ENCODE results near the gene LRTM2.

DNA sequence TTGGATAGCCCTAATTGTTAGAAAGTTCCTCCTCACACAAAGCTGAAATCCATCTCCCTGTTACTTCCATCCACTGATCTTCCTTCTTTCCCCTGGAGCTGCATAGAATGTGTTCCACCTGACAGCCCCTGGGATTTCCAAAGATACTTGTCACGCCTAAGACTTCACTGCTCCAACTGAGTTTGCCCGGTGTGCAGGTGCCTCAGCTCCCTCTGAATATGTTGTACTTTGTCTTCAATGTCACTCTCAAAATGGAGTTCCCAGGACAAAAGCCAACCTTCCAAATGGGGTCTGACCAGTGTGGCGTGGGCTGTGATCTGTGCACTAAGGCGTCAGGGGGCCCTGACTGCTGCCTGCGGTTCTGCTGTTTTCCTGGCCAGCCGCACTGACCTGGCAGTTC, 55.2 kb downstream of the LRTM2 start:
- TF ChIP-seq, protein P1, sequence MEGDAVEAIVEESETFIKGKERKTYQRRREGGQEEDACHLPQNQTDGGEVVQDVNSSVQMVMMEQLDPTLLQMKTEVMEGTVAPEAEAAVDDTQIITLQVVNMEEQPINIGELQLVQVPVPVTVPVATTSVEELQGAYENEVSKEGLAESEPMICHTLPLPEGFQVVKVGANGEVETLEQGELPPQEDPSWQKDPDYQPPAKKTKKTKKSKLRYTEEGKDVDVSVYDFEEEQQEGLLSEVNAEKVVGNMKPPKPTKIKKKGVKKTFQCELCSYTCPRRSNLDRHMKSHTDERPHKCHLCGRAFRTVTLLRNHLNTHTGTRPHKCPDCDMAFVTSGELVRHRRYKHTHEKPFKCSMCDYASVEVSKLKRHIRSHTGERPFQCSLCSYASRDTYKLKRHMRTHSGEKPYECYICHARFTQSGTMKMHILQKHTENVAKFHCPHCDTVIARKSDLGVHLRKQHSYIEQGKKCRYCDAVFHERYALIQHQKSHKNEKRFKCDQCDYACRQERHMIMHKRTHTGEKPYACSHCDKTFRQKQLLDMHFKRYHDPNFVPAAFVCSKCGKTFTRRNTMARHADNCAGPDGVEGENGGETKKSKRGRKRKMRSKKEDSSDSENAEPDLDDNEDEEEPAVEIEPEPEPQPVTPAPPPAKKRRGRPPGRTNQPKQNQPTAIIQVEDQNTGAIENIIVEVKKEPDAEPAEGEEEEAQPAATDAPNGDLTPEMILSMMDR (conservative IDR thresholded peaks at IDR 0.05) = no peak
- 0 out of 2 replicates have a peak, but pooled peaks have one; percentile 59 for TF ChIP-seq EZH2 (IDR thresholded peaks at IDR 0.05; ENCODE audit: low read depth)

Data from PC-9 (cell line).